GM19463 (cell line): Measurements from ENCODE around the gene WDFY1.

Source experiments
- ATAC-seq: cut with Tn5 transposase; IDR thresholded peaks from one replicate; pipeline ENCODE4 v1.9.1; 2021; ENCODE audit warnings: mild to moderate bottlenecking, moderate library complexity; ENCODE audit not compliant: unreplicated experiment

WDFY1 gene

GRCh38 chr2:223863491-223863890 is 81.6 kb downstream of the WDFY1 start:
- no peak for ATAC-seq

DNA sequence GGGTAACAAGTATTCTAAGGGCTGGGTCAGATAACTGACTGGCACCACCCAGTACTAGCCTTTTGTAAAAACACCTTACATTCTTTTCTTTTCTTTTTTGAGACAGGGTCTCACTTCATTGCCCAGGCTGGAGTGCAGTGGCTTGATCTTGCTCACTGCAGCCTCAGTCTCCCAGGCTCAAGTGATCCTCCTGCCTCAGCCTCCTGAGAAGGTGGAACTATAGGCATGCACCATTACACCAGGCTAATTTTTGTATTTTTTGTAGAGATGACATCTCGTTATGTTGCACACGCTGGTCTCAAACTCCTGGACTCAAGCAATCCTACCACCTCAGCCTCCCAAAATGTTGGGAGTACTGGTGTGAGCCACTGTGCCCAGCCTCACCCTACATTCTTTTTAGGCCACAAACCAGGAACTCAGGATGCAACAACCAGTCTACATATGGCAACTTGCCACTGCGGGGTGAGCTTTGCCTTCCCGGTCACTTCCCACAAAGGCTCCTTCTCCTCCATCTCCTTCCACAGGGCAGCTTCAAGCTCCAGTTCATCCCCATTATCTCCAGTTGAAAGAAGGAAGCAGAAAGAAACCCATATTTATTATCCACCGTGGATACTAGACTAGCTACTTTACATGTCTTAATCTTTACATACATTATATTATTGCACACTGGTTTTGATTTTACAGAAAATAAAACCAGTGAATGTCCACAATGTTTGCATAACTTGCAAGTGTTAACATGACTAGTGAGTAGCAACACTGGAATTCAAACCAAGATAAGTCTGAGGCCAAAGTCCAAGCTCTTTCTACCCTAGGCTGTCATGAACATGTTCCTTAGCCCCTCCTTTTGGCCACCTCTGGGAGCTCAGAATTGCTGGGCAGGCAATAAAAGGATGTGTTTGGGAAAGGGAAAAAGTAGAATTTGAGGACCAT is 84.1 kb downstream of the WDFY1 start:
- no peak for ATAC-seq

GRCh38 chr2:223859070-223859469 is 86.1 kb downstream of the WDFY1 start:
- no peak for ATAC-seq

DNA sequence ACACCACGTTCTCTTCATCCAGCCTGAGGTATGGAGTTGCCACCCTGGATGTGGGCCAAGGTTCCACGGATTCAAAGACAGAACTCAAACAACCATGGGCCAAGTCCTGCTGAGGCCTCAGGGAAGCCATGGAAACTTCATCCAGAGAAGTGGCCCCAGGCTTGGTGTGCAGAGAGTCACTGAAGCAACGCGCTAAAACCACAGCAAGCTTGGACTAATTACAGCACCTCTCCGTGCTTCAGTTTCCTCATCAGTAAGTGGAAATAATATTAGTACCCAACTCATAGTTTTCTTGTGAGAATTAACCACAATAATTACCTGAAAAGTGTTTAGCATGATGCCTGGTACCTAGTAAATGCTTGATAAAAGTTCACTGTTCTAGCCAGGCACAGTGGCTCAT is 88.6 kb downstream of the WDFY1 start:
- ATAC-seq, result no peak

GRCh38 chr2:223856021-223856420 is 89.1 kb downstream of the WDFY1 start:
- ATAC-seq, result no peak

DNA sequence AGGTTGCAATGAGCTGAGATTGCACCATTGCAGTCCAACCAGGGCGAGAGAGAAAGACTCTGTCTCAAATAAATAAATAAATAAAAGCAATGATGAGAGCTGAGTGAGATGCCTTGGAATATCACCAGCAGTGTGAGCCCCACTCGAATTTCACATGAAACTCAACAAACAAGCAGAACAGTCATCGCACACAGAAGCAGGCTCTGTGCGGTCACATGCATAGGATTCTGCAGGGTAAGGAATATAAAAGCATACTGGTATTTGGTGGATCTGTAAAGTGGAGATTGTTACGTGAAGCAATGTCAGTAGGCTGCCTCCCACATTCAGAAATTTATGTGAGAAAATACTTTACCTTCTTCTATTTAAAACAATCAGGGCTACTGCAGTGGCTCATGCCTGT is 89.7 kb downstream of the WDFY1 start:
- no peak for ATAC-seq

DNA sequence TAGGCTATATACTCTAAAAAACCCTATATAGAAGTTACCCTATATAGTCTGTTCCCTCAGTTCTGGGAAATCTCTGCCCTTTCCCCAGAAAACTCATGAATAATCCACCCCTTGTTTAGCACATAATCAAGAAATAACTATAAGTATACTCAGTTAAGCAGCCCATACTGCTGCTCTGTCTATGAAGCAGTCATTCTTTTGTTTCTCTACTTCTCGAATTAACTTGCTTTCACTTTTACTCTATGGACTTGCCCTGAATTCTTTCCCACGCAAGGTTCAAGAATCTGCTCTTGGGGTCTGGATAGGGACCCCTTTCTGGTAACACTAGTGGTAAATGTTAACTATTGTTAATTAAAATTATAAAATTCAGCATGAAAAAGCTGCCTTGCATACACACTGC is 90.4 kb downstream of the WDFY1 start:
- peak; percentile 41 for ATAC-seq

DNA sequence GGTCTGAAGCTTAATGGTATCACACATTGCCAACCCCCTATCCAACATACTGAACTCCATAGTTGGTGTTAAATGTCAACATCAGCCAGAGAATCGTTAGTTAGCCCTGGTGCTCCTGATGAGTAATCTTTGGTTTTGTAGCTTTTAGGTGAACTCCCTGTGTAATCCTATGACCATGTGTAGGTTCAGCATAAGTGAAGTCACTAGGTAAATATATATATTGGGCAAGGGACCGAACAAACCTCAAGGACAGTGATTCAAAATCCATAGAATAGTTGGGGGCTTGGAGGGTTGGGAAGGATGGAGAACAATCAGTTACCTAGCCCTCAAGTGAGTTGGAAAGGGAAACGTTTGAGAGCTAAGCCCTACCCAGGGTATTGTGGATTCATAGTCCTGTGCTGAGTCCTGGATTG is 91.7 kb downstream of the WDFY1 start:
- ATAC-seq, result no peak

GRCh38 chr2:223852281-223852795 is 92.8 kb downstream of the WDFY1 start:
- no peak for ATAC-seq

DNA sequence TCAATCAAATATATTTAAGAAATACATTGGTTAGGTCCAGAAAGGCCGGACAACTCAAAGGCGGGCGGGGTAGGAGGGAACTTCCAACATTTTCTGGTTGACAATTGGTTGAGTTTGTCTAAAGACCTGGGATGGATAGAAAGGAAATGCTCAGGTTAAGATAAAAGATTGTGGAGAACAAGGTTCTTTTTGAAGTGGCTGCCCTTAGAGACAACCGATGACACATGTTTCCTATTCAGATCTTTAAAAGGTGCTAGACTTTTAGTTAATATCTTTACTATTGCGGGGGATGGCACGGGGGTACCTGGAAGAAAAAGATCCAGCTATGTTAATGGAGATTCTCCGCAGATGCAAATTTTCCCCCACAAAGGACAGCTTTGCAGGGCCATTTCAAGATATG is 97.7 kb downstream of the WDFY1 start:
- ATAC-seq, result no peak

DNA sequence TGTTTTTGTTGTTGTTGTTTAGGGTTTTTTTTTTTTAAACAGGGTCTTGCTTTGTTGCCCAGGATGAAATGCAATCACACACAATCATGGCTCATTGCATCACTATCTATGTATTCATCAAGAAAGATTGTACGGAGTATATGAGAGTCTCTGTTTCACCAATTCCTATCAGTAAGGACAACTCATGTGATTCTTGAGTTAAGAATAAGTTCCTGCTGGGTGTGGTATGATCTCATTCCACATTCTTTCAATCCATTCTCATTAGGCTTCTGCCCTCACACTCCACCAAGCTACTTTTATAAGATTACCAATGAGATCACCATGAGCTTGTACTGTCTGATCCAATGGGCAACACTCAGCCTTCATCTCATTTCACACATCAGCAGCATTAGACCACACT is 98.6 kb downstream of the WDFY1 start:
- ATAC-seq, result no peak

GRCh38 chr2:223841436-223842190 is 103.5 kb downstream of the WDFY1 start:
- no peak for ATAC-seq

GRCh38 chr2:223837287-223838061 is 107.7 kb downstream of the WDFY1 start, which contains the start of gene AP1S3:
AP1S3 (minus strand) TSS chr2:223837582; CDS start chr2:223837450, 132 bp downstream.
- ATAC-seq, result peak; percentile 74

GRCh38 chr2:223835701-223836532 is 109.2 kb downstream of the WDFY1 start:
- peak; percentile 45 for ATAC-seq

GRCh38 chr2:223834431-223834830 is 110.7 kb downstream of the WDFY1 start:
- no peak for ATAC-seq

DNA sequence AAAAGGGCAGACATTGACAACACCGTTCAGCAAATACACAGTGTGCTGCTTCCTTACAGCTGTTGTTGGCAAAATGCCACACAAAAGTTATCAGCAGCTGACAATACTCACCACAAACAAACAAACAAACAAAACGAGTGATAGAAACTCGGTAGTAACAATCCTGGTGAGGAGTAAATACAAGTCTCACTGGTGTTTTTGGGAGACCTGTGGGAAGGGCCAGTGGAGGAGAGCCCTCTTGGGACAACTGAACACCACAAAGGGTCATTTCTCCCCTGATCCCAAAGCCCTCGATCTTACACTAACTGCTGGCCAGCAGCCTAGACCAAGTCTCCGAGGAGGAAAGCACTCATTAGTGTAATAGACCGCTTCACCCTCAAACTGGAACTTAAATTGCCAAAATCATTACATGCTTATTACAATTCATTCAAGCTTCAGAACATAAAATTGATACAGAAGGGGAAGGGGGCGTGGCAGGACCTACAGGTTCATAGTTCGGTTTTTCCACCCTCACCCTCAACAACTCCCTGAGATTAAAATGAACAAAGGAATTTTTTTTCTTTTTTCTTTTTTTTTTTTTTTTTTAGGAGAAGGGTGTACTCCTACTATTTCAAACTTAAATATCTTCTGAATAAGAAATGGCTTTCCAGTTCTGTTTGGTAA is 112.8 kb downstream of the WDFY1 start:
- ATAC-seq, result no peak

DNA sequence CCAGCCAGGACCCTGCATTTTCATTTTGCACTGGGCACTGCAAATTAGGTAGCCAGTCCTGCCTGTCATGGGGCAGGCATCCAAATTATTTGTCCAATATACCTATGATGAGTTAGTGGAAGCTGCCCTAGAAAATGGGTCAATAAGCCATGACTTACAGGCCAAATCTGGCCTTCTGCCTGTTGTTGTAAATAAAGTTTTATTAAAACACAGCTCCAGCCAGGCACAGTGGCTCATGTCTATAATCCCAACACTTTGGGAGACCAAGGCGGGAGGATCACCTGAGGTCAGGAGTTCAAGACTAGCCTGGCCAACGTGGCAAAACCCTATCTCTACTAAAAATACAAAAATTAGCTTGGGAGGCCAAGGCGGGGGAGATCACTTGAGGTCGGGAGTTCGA is 116.0 kb downstream of the WDFY1 start:
- no peak for ATAC-seq

DNA sequence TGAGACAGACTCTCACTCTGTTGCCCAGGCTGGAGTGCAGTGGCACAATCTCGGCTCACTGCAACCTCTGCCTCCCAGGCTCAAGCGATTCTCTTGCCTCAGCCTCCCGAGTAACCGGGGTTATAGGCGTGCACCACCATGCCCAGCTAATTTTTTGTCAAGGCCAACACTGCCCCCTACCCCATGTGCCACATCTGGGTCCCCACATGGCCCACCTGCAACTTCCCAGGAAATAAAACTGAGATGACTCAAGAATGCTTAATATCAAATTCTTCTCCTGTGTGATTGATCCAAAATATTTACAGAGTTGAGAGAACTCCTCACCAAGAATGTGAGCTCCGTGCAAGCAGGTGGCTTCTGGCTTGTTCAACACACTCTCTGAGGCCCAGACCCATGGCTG is 116.8 kb downstream of the WDFY1 start:
- no peak for ATAC-seq

GRCh38 chr2:223826995-223827394 is 118.1 kb downstream of the WDFY1 start:
- no peak for ATAC-seq
